Renal cortical epithelial cell (primary cell): ENCODE results near the gene HSPBAP1. TPM values are rescaled to one million over a fixed set of nuclear protein-coding genes. Genes with fewer than 3 reads are reported as not detected.
A peak's percentile ranks its signal among the peaks of the same experiment; 100 is the strongest.
"Not testable (repeated sequence)": the region's sequence is repeated elsewhere in the genome, so short reads cannot be mapped to it uniquely, and the experiment has no call there.

Experiments used
- DNase-seq: peaks from one replicate; pipeline ENCODE4 v3.0.0-alpha.2; 2011; ENCODE audit warnings: low read depth
- total RNA-seq: library from RNA; depleted of rRNA; stranded (reverse); fragments of >200 nt; gene quantifications from 2 replicates; pipeline ENCODE4 v1.2.3, GENCODE V29; 2014

HSPBAP1 gene
- total RNA-seq, 1 donor from 2014 or later = 5.8 TPM

- DNase-seq = no peak
Measured at GRCh38 chr3:122739172-122739571, 54.5 kb downstream of the HSPBAP1 start.

- not testable (repeated sequence) for DNase-seq
Measured at GRCh38 chr3:122732682-122733525, 60.7 kb downstream of the HSPBAP1 start.

- DNase-seq = no peak
Measured at GRCh38 chr3:122730240-122730639, 63.4 kb downstream of the HSPBAP1 start.

- no peak for DNase-seq
Measured at GRCh38 chr3:122728756-122729514, 64.7 kb downstream of the HSPBAP1 start.

- no peak for DNase-seq
Measured at GRCh38 chr3:122728186-122728585, 65.4 kb downstream of the HSPBAP1 start.

GRCh38 chr3:122727766-122728165, 65.9 kb downstream of the HSPBAP1 start:
- DNase-seq = no peak

- peak; percentile 35 for DNase-seq
Measured at GRCh38 chr3:122727294-122727693, 66.3 kb downstream of the HSPBAP1 start.

- DNase-seq = no peak
Measured at GRCh38 chr3:122725106-122725505, 68.5 kb downstream of the HSPBAP1 start.

GRCh38 chr3:122719273-122719921, 74.2 kb downstream of the HSPBAP1 start:
- DNase-seq = no peak

- DNase-seq = no peak
Measured at GRCh38 chr3:122716667-122717066, 77.0 kb downstream of the HSPBAP1 start.

- no peak for DNase-seq
Measured at GRCh38 chr3:122714273-122714672, 79.4 kb downstream of the HSPBAP1 start.

- not testable (repeated sequence) for DNase-seq
Measured at GRCh38 chr3:122710616-122711251, 82.9 kb downstream of the HSPBAP1 start.

- no peak for DNase-seq
Measured at GRCh38 chr3:122705379-122705778, 88.3 kb downstream of the HSPBAP1 start.

- DNase-seq = no peak
Measured at GRCh38 chr3:122700193-122700592, 93.4 kb downstream of the HSPBAP1 start.

GRCh38 chr3:122697952-122698620, 95.5 kb downstream of the HSPBAP1 start:
- peak; percentile 83 for DNase-seq

GRCh38 chr3:122695927-122696561, 97.6 kb downstream of the HSPBAP1 start:
- no peak for DNase-seq

GRCh38 chr3:122694966-122695365, 98.7 kb downstream of the HSPBAP1 start:
- DNase-seq = no peak

GRCh38 chr3:122692674-122693073, 101.0 kb downstream of the HSPBAP1 start:
- no peak for DNase-seq

GRCh38 chr3:122691195-122691594, 102.4 kb downstream of the HSPBAP1 start:
- DNase-seq = peak; percentile 91

- no peak for DNase-seq
Measured at GRCh38 chr3:122690096-122690495, 103.5 kb downstream of the HSPBAP1 start.
